ENCODE data around the gene VPS16.

VPS16 gene

DNA sequence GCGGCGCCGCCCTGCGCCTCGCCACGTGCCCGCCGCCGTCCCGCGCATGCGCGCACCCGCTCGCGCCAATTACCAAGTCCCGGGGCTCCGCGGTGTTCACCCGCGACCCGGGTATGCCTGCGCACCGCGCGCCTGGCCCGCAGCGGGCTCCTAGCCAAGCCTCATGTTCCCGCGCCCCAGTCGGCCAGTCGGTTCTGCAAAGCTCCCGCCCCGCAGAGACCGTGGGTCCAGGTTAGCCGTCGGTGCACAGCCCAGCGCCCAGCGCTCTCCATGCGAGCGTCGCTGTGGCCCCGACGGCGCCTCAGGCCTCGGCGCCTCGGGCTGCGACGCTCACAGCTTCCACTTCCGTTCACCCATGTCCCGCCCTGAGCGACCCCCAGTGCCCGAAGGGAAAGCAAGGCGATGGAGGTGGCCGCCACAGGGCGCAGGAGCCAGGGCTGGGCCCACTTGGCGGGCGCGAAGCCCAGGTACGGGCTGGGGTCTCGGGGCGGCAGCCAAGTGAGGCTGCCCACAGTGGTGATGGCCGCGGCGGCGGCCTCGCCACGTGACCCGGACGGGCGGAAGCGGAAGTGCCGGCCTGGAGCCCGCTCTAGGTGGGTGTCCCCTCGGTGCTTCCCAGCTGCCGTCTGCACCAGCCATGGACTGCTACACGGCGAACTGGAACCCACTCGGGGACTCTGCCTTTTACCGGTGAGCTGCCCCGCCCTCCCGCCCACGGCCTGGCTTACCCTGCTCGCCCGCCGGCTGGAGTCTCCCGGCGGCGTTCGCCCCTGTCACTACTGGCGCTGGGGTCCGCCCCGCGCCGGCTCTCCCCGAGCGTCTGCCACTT, at the start of gene VPS16, which contains the start of gene PCED1A:
Gene VPS16 (plus strand): TSS at position 608 of the 829 bp plus-strand sequence. CDS start 30 bp downstream, at position 638.
Gene PCED1A (minus strand): TSS at position 518 of the 829 bp plus-strand sequence. CDS start 743 bp downstream, outside the sequence.
- DNase-seq: peak; percentile 43 to 85

GRCh38 chr20:2793471-2793870, 47.1 kb upstream of the VPS16 start:
- no peak for DNase-seq

GRCh38 chr20:2794202-2794748, 46.3 kb upstream of the VPS16 start:
- DNase-seq: no peak

GRCh38 chr20:2794866-2795447, 45.6 kb upstream of the VPS16 start:
- no peak for DNase-seq

DNA sequence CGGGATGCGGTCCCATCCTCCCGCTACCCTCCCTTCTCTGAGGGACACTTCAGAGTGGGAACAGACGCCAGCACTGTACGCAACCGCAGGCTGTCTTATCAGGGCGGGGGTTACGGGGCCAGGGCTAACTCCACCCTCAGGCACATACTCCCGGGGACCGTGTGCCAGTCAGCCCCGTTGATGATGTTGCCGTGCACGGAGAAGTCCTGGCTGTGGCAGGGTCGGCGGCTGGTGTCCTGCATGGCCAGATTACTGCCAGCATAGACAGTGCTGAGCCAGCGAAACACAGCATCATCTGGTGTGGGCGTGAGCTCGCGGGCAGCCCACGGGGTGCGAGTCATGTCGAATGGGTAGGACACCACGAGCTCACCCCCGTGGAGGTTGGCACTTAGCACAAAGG, 45.1 kb upstream of the VPS16 start:
- no peak for DNase-seq

DNA sequence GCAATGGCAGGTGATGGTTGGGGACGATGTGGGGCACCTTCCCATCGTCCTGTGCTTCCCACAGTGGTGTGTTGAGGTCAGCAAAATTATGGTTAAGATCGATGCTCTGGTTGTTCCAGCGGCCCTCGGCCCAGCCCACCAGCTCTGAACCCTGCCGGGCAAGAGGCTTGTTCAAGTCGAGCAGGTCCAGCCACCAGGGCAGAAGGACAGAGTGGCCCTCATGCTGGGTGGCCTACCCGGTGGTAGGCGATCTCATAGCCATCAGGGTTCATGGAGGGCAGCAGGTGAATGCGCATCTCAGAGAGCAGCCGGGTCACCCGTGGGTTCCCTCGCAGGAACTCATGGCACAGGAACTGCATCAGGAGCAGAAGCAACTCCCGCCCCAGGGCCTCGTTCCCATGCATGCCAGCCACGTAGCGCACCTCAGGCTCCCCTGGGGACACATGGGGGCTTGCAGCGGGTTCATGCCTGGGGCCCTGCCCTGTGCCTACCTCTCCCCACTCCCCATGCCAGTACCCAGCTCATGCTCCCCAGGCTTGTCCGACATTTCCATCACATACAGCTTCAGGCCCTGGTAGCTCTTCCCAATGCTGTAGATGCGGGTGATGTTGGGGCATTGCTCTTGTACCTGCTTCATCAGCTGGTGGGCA, 44.4 kb upstream of the VPS16 start:
- no peak for DNase-seq

DNA sequence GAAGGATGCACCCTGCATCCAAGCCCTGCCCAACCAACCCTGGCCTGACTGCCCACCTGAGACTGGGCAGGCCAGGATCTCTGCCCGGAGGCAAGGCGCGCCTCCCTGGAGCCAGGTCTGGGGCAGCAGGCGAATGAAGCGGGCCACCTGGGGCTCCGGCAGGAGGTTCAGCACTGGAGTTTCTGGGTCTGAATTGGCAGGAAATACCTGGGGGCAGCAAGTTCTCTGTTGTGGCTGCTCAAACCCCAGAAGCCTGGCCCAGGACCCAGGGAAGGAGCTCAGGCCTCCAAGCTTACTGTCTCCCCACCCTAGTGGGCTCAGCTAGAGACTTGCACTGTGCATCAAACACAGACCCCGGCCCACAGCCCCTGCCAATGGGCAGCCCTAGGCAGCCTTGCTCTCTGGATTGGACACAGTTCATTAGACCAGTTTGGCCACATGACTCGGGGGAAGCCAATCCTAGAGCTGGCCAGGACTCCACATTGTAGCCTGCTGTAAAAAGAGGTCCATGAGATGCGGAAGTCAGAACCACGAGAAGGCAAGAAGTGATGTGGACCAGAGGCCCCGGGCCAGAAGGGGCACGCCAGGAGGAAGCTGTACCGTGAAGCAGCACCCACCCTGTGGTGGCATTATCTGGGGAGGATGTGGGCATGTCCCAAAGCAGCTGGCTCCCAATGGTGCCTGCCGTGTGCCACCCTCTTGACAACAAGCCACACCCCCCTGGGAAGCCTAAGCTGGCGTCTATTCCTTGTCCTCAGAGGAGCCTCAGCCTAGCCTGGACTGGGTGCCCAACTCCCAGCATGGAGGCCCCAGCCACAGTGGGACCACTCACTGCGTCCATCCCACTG, 43.2 kb upstream of the VPS16 start:
- no peak for DNase-seq

GRCh38 chr20:2798095-2798805, 42.3 kb upstream of the VPS16 start:
- DNase-seq: no peak

DNA sequence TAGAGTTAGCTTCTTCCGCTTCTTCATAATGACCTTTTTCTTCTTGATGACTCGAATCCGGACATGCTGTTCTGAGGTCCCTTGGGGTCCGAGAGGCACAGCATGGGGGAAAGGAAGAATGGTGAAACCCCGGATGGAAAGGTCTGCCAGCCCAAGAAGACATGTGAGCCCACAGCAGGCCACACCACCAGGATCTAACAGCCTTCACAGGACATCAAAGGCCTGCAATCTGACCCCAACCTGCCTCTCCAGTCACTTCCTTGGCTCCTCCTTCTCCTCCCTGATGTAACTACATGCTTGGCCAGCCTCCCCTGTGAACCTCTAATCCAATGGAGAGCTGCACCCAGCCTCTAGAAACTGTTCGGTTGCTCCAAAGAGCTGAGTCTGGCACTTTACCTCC, 41.7 kb upstream of the VPS16 start:
- no peak for DNase-seq

- no peak for DNase-seq
Observed at GRCh38 chr20:2799271-2799670, 41.3 kb upstream of the VPS16 start.

GRCh38 chr20:2799688-2800520, 40.6 kb upstream of the VPS16 start:
- no peak for DNase-seq

GRCh38 chr20:2800521-2801285, 39.8 kb upstream of the VPS16 start, which contains the start of gene CPXM1:
Gene CPXM1, minus strand, starts transcription at chr20:2800627. Its CDS starts 55 bp downstream, at chr20:2800572.
- DNase-seq: peak; percentile 38 to 96

DNA sequence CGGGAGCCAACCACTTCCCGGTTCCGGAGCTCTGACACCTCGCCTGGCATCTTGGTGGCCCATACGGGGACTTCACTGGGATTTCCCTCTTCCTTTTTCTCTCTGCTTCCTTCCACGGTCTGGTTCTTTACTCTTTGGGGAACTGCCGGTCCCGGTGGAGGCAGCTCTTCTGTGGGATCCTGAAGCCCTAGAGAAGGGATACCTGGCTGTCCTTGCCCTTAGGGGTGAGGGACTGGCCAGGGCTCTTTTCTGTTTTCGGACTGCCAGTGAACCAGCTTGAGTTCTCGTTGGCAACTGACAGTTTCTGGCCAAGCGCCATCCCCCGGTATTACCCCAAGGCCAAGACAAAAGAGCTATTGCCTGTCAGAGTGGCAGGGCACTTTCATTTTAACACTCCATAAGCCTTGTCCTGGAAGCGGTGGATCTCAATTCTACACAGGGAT, 39.2 kb upstream of the VPS16 start:
- peak in 1 of 2 donors; percentile 47 for DNase-seq

- no peak for DNase-seq
Observed at GRCh38 chr20:2804041-2804828, 36.3 kb upstream of the VPS16 start.

GRCh38 chr20:2804852-2805688, 35.5 kb upstream of the VPS16 start:
- DNase-seq: no peak

DNA sequence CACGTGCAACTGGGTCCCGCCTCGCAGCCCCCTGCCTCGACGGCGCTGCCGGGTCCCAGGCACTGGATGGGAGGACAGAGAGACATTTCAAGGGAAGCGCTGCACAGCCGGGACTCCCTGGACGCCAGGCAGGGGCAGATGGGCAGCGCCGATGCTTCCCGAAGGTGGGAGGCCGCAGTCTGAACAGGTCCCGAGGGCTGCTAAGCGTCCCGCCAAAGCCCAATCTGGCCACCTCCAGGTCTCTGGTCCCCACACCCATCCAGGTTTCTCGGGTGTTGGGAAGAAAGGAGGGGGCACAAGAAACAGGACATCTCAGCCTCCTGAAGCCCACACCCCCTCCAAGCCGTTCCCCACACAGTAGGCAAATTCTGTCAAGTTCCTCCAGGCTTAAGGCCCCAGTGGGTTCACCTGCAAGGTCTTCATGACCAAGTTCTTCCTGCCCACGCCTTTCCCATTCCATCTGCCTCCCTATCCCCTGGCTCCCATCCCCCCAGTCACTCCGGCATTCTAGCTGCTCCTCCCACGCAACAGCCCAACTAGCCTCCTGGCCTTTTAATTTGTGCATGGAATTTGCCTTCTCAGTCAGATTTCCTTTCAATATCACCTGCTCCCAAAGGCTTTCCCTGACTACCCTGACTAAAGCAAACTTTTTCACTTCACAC, 34.7 kb upstream of the VPS16 start:
- DNase-seq: no peak

- no peak for DNase-seq
Observed at GRCh38 chr20:2806351-2806701, 34.2 kb upstream of the VPS16 start.

DNA sequence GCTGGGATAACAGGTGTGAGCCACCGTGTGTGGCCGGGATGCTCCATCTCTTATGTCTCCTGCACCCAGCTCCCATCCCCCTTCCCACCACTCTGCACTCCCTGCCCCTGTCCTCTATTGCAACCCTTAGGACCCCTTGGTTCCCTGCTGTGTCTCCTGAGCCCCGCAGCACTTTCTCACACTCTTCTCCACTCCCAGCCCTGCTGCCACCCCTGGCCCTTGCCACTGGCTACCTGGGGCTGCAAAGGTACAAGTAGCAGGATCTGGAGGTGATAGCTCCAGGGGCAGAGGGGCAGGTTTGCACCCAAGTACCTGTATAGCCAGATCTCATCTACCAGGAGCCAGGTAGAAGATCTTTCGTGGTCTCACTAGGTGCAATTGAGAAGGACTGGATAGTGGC, 33.5 kb upstream of the VPS16 start:
- no peak for DNase-seq

Measured in bone marrow (tissue), 2 donors.